ENCODE measurements around the gene C2orf74. TPM values are rescaled to one million over a fixed set of nuclear protein-coding genes. Genes with fewer than 3 reads are reported as not detected.
"Not testable (repeated sequence)": the region's sequence is repeated elsewhere in the genome, so short reads cannot be mapped to it uniquely, and the experiment has no call there.

The C2orf74 gene
- total RNA-seq, 2 donors from 2014 or later: 0.72 to 2.9 TPM

GRCh38 chr2:61144697-61145268 lies 17.2 kb upstream of the C2orf74 start:
- Histone ChIP-seq H3K4me3 (peak overlapping the region; percentile 24), H3K9me3 (no peaks in the 10 kb centered on the region), H3K27me3 (no peaks in the 10 kb centered on the region), H3K36me3 (no peaks in the 10 kb centered on the region), H3K4me1 (no peaks in the 10 kb centered on the region), H3K9ac (ENCODE audit: low read depth in 2 of 2, low read length in 2 of 2) (peak overlapping the region in 1 of 2 donors; percentile 69), H3K27ac (peak overlapping the region; percentile 42)
- peak; percentile 86 for DNase-seq
- no peak for TF ChIP-seq CTCF (IDR thresholded peaks at IDR 0.05)
- intact Hi-C loops (cut with DNase I): no loop called here

GRCh38 chr2:61145990-61146389 lies 16.0 kb upstream of the C2orf74 start:
- no peaks in the 10 kb centered on the region for H3K9me3 ChIP-seq
- TF ChIP-seq CTCF (IDR thresholded peaks at IDR 0.05): no peak
- no peaks in the 10 kb centered on the region for H3K27me3 ChIP-seq
- H3K27ac ChIP-seq: no peak overlapping the region
- no peaks in the 10 kb centered on the region for H3K36me3 ChIP-seq
- intact Hi-C loops (cut with DNase I): no loop called here
- H3K4me3 ChIP-seq: no peak overlapping the region
- no peak for DNase-seq
- H3K9ac ChIP-seq (ENCODE audit: low read depth in 2 of 2, low read length in 2 of 2): no peak overlapping the region
- H3K4me1 ChIP-seq: no peaks in the 10 kb centered on the region

- H3K27ac ChIP-seq; H3K4me3 ChIP-seq; H3K36me3 ChIP-seq; DNase-seq; H3K9ac ChIP-seq (ENCODE audit: low read depth in 2 of 2, low read length in 2 of 2); H3K27me3 ChIP-seq; intact Hi-C loops (cut with DNase I); H3K9me3 ChIP-seq; H3K4me1 ChIP-seq: not testable (repeated sequence)
These were observed 13.9 kb upstream of the C2orf74 start for GRCh38 chr2:61148091-61148490.

- no peak overlapping the region for H3K27ac ChIP-seq
- H3K27me3 ChIP-seq: no peaks in the 10 kb centered on the region
- H3K36me3 ChIP-seq: no peaks in the 10 kb centered on the region
- intact Hi-C loops (cut with DNase I): no loop called here
- no peaks in the 10 kb centered on the region for H3K4me1 ChIP-seq
- TF ChIP-seq CTCF (IDR thresholded peaks at IDR 0.05): no peak
- H3K9ac ChIP-seq (ENCODE audit: low read depth in 2 of 2, low read length in 2 of 2): no peak overlapping the region
- no peaks in the 10 kb centered on the region for H3K9me3 ChIP-seq
- no peak overlapping the region for H3K4me3 ChIP-seq
- DNase-seq: no peak
These were observed 12.9 kb upstream of the C2orf74 start for GRCh38 chr2:61149074-61149473.

- Histone ChIP-seq H3K4me1 (no peaks in the 10 kb centered on the region), H3K9ac (ENCODE audit: low read depth in 2 of 2, low read length in 2 of 2) (no peak overlapping the region), H3K27me3 (no peaks in the 10 kb centered on the region), H3K36me3 (no peaks in the 10 kb centered on the region), H3K9me3 (no peaks in the 10 kb centered on the region), H3K4me3 (no peak overlapping the region), H3K27ac (no peak overlapping the region)
- no peak for TF ChIP-seq CTCF (IDR thresholded peaks at IDR 0.05)
- intact Hi-C loops (cut with DNase I): no loop called here
- no peak for DNase-seq
These were observed 10.6 kb upstream of the C2orf74 start for GRCh38 chr2:61151436-61151835.

DNA sequence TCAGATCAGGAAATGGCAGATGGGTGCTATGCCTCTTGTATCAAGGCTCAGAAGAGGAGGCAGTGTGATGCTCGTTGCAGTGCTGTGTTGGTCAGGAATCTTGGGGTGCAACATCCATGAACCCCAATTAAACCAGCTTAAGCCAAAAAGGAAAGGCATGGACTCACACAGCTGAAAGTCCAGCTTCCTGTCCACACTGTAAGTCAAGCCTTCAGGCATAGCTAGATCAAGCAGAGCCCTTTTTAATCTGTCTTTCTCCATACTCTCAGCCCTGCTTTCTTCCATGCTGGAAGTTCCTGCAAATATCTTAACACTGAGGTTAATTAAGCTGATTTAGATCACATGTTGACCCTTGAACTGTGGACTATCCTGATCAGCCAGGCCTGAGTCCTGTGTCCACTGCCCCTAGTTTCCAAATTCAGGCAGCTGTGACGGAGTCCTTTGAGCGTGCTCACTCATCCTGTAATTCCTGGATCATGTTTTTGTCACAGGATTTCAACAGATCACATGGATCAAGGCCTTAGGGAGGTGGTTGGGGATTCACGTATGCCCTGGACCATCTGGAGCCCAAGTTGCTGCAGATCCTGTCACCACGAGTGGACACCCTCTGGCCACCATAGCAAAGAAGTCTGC lies 4.5 kb upstream of the C2orf74 start:
- H3K27ac ChIP-seq: no peak overlapping the region
- intact Hi-C loops (cut with DNase I): no loop called here

More for the DNA sequence above, 4.5 kb upstream of the C2orf74 start:
- no peak for TF ChIP-seq CTCF (IDR thresholded peaks at IDR 0.05)
- Histone ChIP-seq H3K9me3 (no peaks in the 10 kb centered on the region), H3K4me1 (no peaks in the 10 kb centered on the region), H3K4me3 (no peak overlapping the region), H3K27me3 (no peaks in the 10 kb centered on the region), H3K9ac (ENCODE audit: low read depth in 2 of 2, low read length in 2 of 2) (no peak overlapping the region), H3K36me3 (no peaks in the 10 kb centered on the region)
- no peak for DNase-seq
